HG03196 (cell line): ENCODE data around the gene PRDX5.

Experiments
- ATAC-seq: cut with Tn5 transposase; IDR thresholded peaks from one replicate; pipeline ENCODE4 v1.9.1; 2021; ENCODE audit not compliant: unreplicated experiment

Gene PRDX5

GRCh38 chr11:64289002-64289564 is 28.8 kb upstream of the PRDX5 start:
- ATAC-seq = no peak

GRCh38 chr11:64290352-64291261 is 27.3 kb upstream of the PRDX5 start:
- ATAC-seq = no peak

GRCh38 chr11:64291262-64291751 is 26.6 kb upstream of the PRDX5 start, which contains the start of gene KCNK4:
TSS of gene KCNK4 (plus strand) at chr11:64291302. CDS start at chr11:64293019, 1,717 bp downstream.
- no peak for ATAC-seq

- no peak for ATAC-seq
These were observed 26.0 kb upstream of the PRDX5 start for GRCh38 chr11:64291752-64292459.

GRCh38 chr11:64292460-64293254 is 25.3 kb upstream of the PRDX5 start:
- no peak for ATAC-seq

- ATAC-seq = no peak
These were observed 23.1 kb upstream of the PRDX5 start for GRCh38 chr11:64294774-64295173.

GRCh38 chr11:64295760-64296159 is 22.2 kb upstream of the PRDX5 start:
- no peak for ATAC-seq

- no peak for ATAC-seq
These were observed 21.7 kb upstream of the PRDX5 start for GRCh38 chr11:64296236-64296635.

GRCh38 chr11:64296830-64297698 is 20.9 kb upstream of the PRDX5 start:
- no peak for ATAC-seq

- ATAC-seq = no peak
These were observed 20.1 kb upstream of the PRDX5 start for GRCh38 chr11:64297699-64298358.

- ATAC-seq = no peak
These were observed 18.7 kb upstream of the PRDX5 start for GRCh38 chr11:64298966-64299846.

- ATAC-seq = no peak
These were observed 17.9 kb upstream of the PRDX5 start, which contains the start of gene CATSPERZ for GRCh38 chr11:64299847-64300648. TSS of gene CATSPERZ (plus strand) at chr11:64300358. CDS start at chr11:64300411, 53 bp downstream.

- no peak for ATAC-seq
These were observed 14.6 kb upstream of the PRDX5 start for GRCh38 chr11:64303109-64304031.

- no peak for ATAC-seq
These were observed 13.9 kb upstream of the PRDX5 start for GRCh38 chr11:64304032-64304315.

- peak; percentile 32 for ATAC-seq
These were observed 13.4 kb upstream of the PRDX5 start for GRCh38 chr11:64304316-64305072.
